SK-N-SH (cell line): Measurements from ENCODE around the gene CD248. TPM values are rescaled to one million over a fixed set of nuclear protein-coding genes. Genes with fewer than 3 reads are reported as not detected.

Experiments
- CTCF ChIA-PET: fragments of 300-600, 350-600 bp; formaldehyde crosslinking; extraction: SDS; loops from one replicate; lab custom pipeline; 2021; lab: Yijun Ruan, JAX
- POLR2A ChIA-PET: fragments of 350-600 bp; sonication (Branson Sonifier 250); formaldehyde crosslinking; extraction: SDS; loops from one replicate; lab custom pipeline; 2020; ENCODE audit warnings: antibody characterized with exemption, inconsistent platforms; lab: Yijun Ruan, JAX
- DNase-seq: peaks from one replicate; pipeline ENCODE4 v3.0.0; 2012
- H2AFZ ChIP-seq: fragments of 200-600 bp; sonication (generic); 2 replicates; pipeline ENCODE4 v1.8.1; 2016; ENCODE audit warnings: antibody characterized with exemption, mild to moderate bottlenecking, low read depth
- H3F3A ChIP-seq: fragments of 200-600 bp; sonication (generic); replicated peaks from 2 replicates; pipeline ENCODE3; 2016; ENCODE audit warnings: antibody characterized with exemption, mild to moderate bottlenecking; ENCODE audit not compliant: insufficient read depth
- H3K27ac ChIP-seq, 2 experiments: fragments of 200-500 bp in 1 of 2; fragments of 200-600 bp in 1 of 2; sonication (Bioruptor generic) in 1 of 2; sonication (generic), shearing (Covaris generic) in 1 of 2; 2 replicates each; pipeline versions ENCODE4 v1.5.1 to v1.6.1; 2014 to 2016; ENCODE audit warnings: low read depth in 2 of 2, inconsistent platforms in 1 of 2, low read length in 1 of 2, mild to moderate bottlenecking in 1 of 2, mixed read lengths in 1 of 2
- H3K27me3 ChIP-seq: fragments of 200-600 bp; sonication (generic), shearing (Covaris generic); 2 replicates; pipeline ENCODE4 v1.6.1; 2016; ENCODE audit warnings: mixed run types; ENCODE audit not compliant: insufficient read depth
- H3K36me3 ChIP-seq, 2 experiments: fragments of 200-500 bp in 1 of 2; fragments of 200-600 bp in 1 of 2; sonication (Bioruptor generic) in 1 of 2; sonication (generic) in 1 of 2; replicated peaks in 1 of 2; 2 replicates each; pipeline versions ENCODE3 to v1.5.1; 2014 to 2016; ENCODE audit warnings: low read length in 1 of 2, mild to moderate bottlenecking in 1 of 2; ENCODE audit not compliant: insufficient read depth in 2 of 2, control insufficient read depth in 1 of 2
- H3K4me1 ChIP-seq, 2 experiments: fragments of 200-500 bp in 1 of 2; fragments of 200-600 bp in 1 of 2; sonication (Bioruptor generic) in 1 of 2; sonication (generic), shearing (Covaris generic) in 1 of 2; 2 replicates each; pipeline versions ENCODE4 v1.5.1 to v1.6.1; 2014 to 2016; ENCODE audit warnings: low read depth in 1 of 2, low read length in 1 of 2, mixed run types in 1 of 2; ENCODE audit not compliant: insufficient read depth in 2 of 2, control insufficient read depth in 1 of 2
- H3K4me2 ChIP-seq: fragments of 200-600 bp; sonication (generic), shearing (Covaris generic); 2 replicates; pipeline ENCODE4 v1.6.1; 2017; ENCODE audit warnings: mixed run types
- H3K4me3 ChIP-seq, 2 experiments: fragments of 200-500 bp in 1 of 2; fragments of 200-600 bp in 1 of 2; sonication (Bioruptor generic) in 1 of 2; sonication (generic), shearing (Covaris generic) in 1 of 2; 2 replicates each; pipeline versions ENCODE4 v1.5.1 to v1.8.1; 2014 to 2016; ENCODE audit warnings: low read depth in 2 of 2, inconsistent platforms in 1 of 2, low read length in 1 of 2, mild to moderate bottlenecking in 1 of 2, mixed read lengths in 1 of 2, moderate library complexity in 1 of 2
- H3K79me2 ChIP-seq: fragments of 200-600 bp; sonication (generic); 2 replicates; pipeline ENCODE4 v1.8.1; 2017; ENCODE audit warnings: mild to moderate bottlenecking; ENCODE audit not compliant: insufficient read depth
- H3K9ac ChIP-seq: fragments of 200-600 bp; sonication (generic); 2 replicates; pipeline ENCODE4 v1.6.1; 2017; ENCODE audit warnings: mixed run types
- H3K9me2 ChIP-seq: fragments of 200-600 bp; sonication (generic); 2 replicates; pipeline ENCODE4 v1.6.1; 2017; ENCODE audit warnings: mixed run types
- H3K9me3 ChIP-seq: fragments of 200-600 bp; sonication (generic); 2 replicates; pipeline ENCODE4 v1.6.1; 2017; ENCODE audit warnings: mixed run types, mild to moderate bottlenecking, moderate library complexity
- H4K20me1 ChIP-seq: fragments of 200-600 bp; sonication (generic); 2 replicates; pipeline ENCODE4 v1.6.1; 2017; ENCODE audit warnings: mild to moderate bottlenecking, mixed run types; ENCODE audit not compliant: insufficient read depth
- CTCF ChIP-seq: fragments of 200-600 bp; sonication (generic); IDR thresholded peaks from 2 replicates; pipeline ENCODE4 v1.6.1; 2017; ENCODE audit warnings: antibody characterized with exemption, mild to moderate bottlenecking, moderate library complexity
- EZH2phosphoT487 ChIP-seq: fragments of 200-600 bp; sonication (generic); IDR thresholded peaks from 2 replicates; pipeline ENCODE4 v1.6.1; 2017; ENCODE audit warnings: low read depth, mixed run types, mild to moderate bottlenecking, antibody characterized with exemption, moderate library complexity, borderline replicate concordance
- FOXJ3 ChIP-seq: sonication (generic); formaldehyde crosslinking; IDR thresholded peaks from 2 replicates; pipeline ENCODE4 v1.5.1; 2020; ENCODE audit warnings: mild to moderate bottlenecking, missing genetic modification reagents
- JUND ChIP-seq: IDR thresholded peaks from 2 replicates; pipeline ENCODE4 v1.4.0; 2012
- MAX ChIP-seq: IDR thresholded peaks from 2 replicates; pipeline ENCODE4 v1.4.0; 2012; ENCODE audit warnings: low read depth
- MXI1 ChIP-seq: IDR thresholded peaks from 2 replicates; pipeline ENCODE4 v1.6.1; 2012; ENCODE audit warnings: mild to moderate bottlenecking, low read depth, low read length, improper control_type of control experiment
- RAD21 ChIP-seq: IDR thresholded peaks from 2 replicates; pipeline ENCODE4 v1.6.1; 2012; ENCODE audit warnings: mild to moderate bottlenecking, low read length
- RCOR1 ChIP-seq: fragments of 150-350 bp; IDR thresholded peaks from 2 replicates; pipeline ENCODE4 v1.6.1; 2017; ENCODE audit warnings: antibody characterized with exemption, low read length
- RXRA ChIP-seq: IDR thresholded peaks from 2 replicates; pipeline ENCODE4 v1.4.0; 2012; ENCODE audit warnings: low read depth, mild to moderate bottlenecking, borderline replicate concordance
- SIN3A ChIP-seq: IDR thresholded peaks from 2 replicates; pipeline ENCODE4 v1.6.1; 2012; ENCODE audit warnings: low read depth, mild to moderate bottlenecking, low read length, moderate library complexity, borderline replicate concordance
- SMC3 ChIP-seq: IDR thresholded peaks from 2 replicates; pipeline ENCODE4 v1.6.1; 2012; ENCODE audit warnings: low read depth, low read length, improper control_type of control experiment
- TAF1 ChIP-seq: IDR thresholded peaks from 2 replicates; pipeline ENCODE4 v1.6.1; 2012; ENCODE audit warnings: low read depth, mild to moderate bottlenecking, low read length, moderate library complexity, borderline replicate concordance
- TEAD4 ChIP-seq: IDR thresholded peaks from 2 replicates; pipeline ENCODE4 v1.4.0; 2012; ENCODE audit warnings: mild to moderate bottlenecking, borderline replicate concordance; ENCODE audit not compliant: insufficient read depth
- USF1 ChIP-seq: IDR thresholded peaks from 2 replicates; pipeline ENCODE4 v1.4.0; 2012; ENCODE audit warnings: low read depth, borderline replicate concordance
- ZBTB33 ChIP-seq: IDR thresholded peaks from 2 replicates; pipeline ENCODE4 v1.4.0; 2012; ENCODE audit warnings: low read depth, borderline replicate concordance
- WGBS: methylation state at CpG from one replicate; pipeline ENCODE4 v1.1.6; 2017; ENCODE audit warnings: low lambda C conversion rate; 5-methylcytosine and 5-hydroxymethylcytosine counted together
- polyA plus RNA-seq, 3 experiments: library from polyadenylated mRNA; depleted of rRNA; stranded (reverse); fragments of >200 nt; gene quantifications; 2 replicates each; pipeline ENCODE4 v1.2.3, GENCODE V29; 2012

CD248 gene
- polyA plus RNA-seq, 1 of the 3 experiments (the other 2 are of a cell fraction), result 7.7 TPM

- ChIA-PET CTCF (interaction anchor here (0.9 to 6.2 kb wide), 8 partner anchors 10 to 121 kb away, joined by 3 to 63 read pairs (median 6); partner anchors contain the start of genes CNIH2, RAB1B and RIN1), POLR2A (interaction anchor here (0.7 to 4.2 kb wide), 8 partner anchors 7 to 48 kb away, joined by 3 to 19 read pairs (median 4); partner anchors contain the start of genes CD248, CNIH2 and RIN1)
- H3K4me1 ChIP-seq, result peaks cover 7 to 39% of the 10 kb centered on the region in 2 experiments; a peak in 2 of 4 replicates
- peaks cover 0 to 30% of the 10 kb centered on the region in 2 experiments for H3K36me3 ChIP-seq
- no peak overlapping the region for H2AFZ ChIP-seq
- H3K27ac ChIP-seq, result peak overlapping the region; percentile 93 to 97
- TF ChIP-seq MXI1, result no peak
- TF ChIP-seq TEAD4, result no peak
- TF ChIP-seq SIN3A, result no peak
- TF ChIP-seq MAX, result no peak
- TF ChIP-seq RCOR1, result no peak
- TF ChIP-seq SMC3, result no peak
- no peaks in the 10 kb centered on the region for H3K9me2 ChIP-seq
- DNase-seq, result peak; percentile 49
- peak overlapping the region; percentile 88 to 90 for H3K4me3 ChIP-seq
- H3F3A ChIP-seq, result peaks cover 12% of the 10 kb centered on the region
- peaks cover 37% of the 10 kb centered on the region; the same call in 1 of the 2 replicates for H3K79me2 ChIP-seq
- peaks cover 7% of the 10 kb centered on the region; the same call in 1 of the 2 replicates for H4K20me1 ChIP-seq
- no peaks in the 10 kb centered on the region for H3K27me3 ChIP-seq
- no peaks in the 10 kb centered on the region for H3K9me3 ChIP-seq
- H3K4me2 ChIP-seq, result peak overlapping the region; percentile 99
- H3K9ac ChIP-seq, result peak overlapping the region; percentile 86
- WGBS, result 10% methylated on average over 17 of the region's 20 CpGs
These were observed 28.8 kb downstream of the CD248 start for GRCh38 chr11:66287889-66288670.

GRCh38 chr11:66287211-66287888 is 29.5 kb downstream of the CD248 start:
- Histone ChIP-seq H3K27me3 (no peaks in the 10 kb centered on the region), H4K20me1 (peaks cover 12% of the 10 kb centered on the region; the same call in 1 of the 2 replicates), H3K36me3 (peaks cover 0 to 34% of the 10 kb centered on the region in 2 experiments), H3K9me3 (no peaks in the 10 kb centered on the region), H3F3A (peaks cover 18% of the 10 kb centered on the region), H3K9me2 (no peaks in the 10 kb centered on the region), H3K4me2 (peak overlapping the region; percentile 99), H3K27ac (peak overlapping the region in 1 of 2 experiments; percentile 93; a peak in 2 of 4 replicates), H3K79me2 (peaks cover 37% of the 10 kb centered on the region; the same call in 1 of the 2 replicates), H3K9ac (no peak overlapping the region), H2AFZ (no peak overlapping the region), H3K4me3 (peak overlapping the region; percentile 88 to 90), H3K4me1 (peaks cover 7 to 39% of the 10 kb centered on the region in 2 experiments; a peak in 2 of 4 replicates)
- TF ChIP-seq CTCF (no peak), MAX (no peak), TAF1 (no peak), FOXJ3 (no peak), SIN3A (no peak), RXRA (no peak), USF1 (no peak), JUND (no peak), EZH2phosphoT487 (no peak), RAD21 (no peak), ZBTB33 (no peak)
- WGBS, result 58% methylated on average over 10 of the region's 10 CpGs
- DNase-seq, result no peak
- CTCF ChIA-PET, result interaction anchor here (1.0 to 6.2 kb wide), 6 partner anchors 19 to 64 kb away, joined by 3 to 63 read pairs (median 11); partner anchors contain the start of genes RAB1B and RIN1
- POLR2A ChIA-PET, result interaction anchor here (1.1 to 1.8 kb wide), 2 partner anchors 7 to 20 kb away, joined by 3 to 8 read pairs; no protein-coding TSS in a partner anchor
